ENCODE data around the gene GLOD4.

The GLOD4 gene

DNA sequence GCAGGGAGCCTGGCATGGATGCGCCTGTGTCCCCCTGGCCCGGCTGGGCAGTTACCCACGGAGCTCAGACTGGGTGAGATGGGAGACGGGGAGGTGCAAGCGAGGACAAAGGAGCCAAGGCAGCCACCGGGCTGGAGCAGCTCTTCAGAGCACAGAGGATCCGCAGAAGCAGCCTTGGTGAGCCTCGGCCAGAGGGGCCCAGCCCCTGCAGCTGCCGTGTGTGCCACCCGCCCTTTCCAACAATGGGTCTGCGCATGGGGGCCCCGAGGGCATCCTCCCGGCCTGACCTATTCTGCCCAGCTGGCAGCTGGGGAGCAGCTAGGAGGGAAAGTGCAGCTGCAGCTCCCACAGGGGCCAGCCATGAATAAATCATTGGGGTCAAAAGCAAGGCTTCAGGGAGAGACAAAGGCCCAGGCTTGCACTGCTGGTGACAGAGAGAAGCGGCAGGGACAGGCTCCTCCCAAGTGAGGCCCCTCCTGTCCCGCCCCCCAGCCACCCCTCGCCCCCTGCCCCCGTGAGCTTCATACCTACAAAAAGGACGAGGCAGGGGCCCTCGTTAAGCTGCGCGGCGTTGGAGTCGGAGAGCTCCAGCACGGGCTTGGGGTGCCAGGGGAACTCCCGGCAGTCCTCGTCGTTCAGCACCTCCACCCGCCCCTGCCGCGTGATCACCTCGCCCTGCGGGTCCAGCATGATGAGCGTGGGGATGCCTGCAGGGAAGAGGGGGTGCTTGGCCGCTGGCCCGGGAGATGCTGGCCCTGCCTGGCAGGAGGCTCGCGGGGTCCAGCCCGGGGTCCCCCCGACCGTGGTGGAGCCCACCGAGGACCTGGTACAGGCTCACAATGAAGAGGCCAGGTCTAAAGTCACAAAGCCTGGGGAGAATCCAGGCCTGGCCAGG is 22.7 kb upstream of the GLOD4 start:
- TF ChIP-seq, protein P1, sequence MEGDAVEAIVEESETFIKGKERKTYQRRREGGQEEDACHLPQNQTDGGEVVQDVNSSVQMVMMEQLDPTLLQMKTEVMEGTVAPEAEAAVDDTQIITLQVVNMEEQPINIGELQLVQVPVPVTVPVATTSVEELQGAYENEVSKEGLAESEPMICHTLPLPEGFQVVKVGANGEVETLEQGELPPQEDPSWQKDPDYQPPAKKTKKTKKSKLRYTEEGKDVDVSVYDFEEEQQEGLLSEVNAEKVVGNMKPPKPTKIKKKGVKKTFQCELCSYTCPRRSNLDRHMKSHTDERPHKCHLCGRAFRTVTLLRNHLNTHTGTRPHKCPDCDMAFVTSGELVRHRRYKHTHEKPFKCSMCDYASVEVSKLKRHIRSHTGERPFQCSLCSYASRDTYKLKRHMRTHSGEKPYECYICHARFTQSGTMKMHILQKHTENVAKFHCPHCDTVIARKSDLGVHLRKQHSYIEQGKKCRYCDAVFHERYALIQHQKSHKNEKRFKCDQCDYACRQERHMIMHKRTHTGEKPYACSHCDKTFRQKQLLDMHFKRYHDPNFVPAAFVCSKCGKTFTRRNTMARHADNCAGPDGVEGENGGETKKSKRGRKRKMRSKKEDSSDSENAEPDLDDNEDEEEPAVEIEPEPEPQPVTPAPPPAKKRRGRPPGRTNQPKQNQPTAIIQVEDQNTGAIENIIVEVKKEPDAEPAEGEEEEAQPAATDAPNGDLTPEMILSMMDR (IDR thresholded peaks at IDR 0.05; ENCODE audit: low read length): no peak
- no peak for TF ChIP-seq EZH2 (IDR thresholded peaks at IDR 0.05; ENCODE audit: borderline replicate concordance, low read length)
- no peak overlapping the region for H3K9ac ChIP-seq (ENCODE audit: low read length)
- H3K4me3 ChIP-seq (ENCODE audit: low read depth, low read length, poor library complexity, severe bottlenecking): no peak overlapping the region
- H3K9me3 ChIP-seq (ENCODE audit: low read length): no peaks in the 10 kb centered on the region
- H2AFZ ChIP-seq (ENCODE audit: low read length): no peak overlapping the region
- H3K27me3 ChIP-seq (ENCODE audit: insufficient read depth, low read length): peaks cover 4% of the 10 kb centered on the region; the same call in 1 of the 2 replicates
- H3K36me3 ChIP-seq (ENCODE audit: insufficient read depth, low read length): no peaks in the 10 kb centered on the region
- no peaks in the 10 kb centered on the region for H4K20me1 ChIP-seq (ENCODE audit: insufficient read depth, low read length)
- H3K79me2 ChIP-seq (ENCODE audit: insufficient read depth, low read length): no peaks in the 10 kb centered on the region
- no peak overlapping the region for H3K27ac ChIP-seq (ENCODE audit: low read depth, low read length, poor library complexity, severe bottlenecking)
- no peak overlapping the region for H3K4me2 ChIP-seq (ENCODE audit: low read length)
- H3F3A ChIP-seq (ENCODE audit: insufficient read depth, low read length): no peaks in the 10 kb centered on the region
- peaks cover 7% of the 10 kb centered on the region for H3K4me1 ChIP-seq (ENCODE audit: insufficient read depth, low read length, severe bottlenecking)
- H3K9me2 ChIP-seq (ENCODE audit: low read depth, low read length): no peaks in the 10 kb centered on the region

DNA sequence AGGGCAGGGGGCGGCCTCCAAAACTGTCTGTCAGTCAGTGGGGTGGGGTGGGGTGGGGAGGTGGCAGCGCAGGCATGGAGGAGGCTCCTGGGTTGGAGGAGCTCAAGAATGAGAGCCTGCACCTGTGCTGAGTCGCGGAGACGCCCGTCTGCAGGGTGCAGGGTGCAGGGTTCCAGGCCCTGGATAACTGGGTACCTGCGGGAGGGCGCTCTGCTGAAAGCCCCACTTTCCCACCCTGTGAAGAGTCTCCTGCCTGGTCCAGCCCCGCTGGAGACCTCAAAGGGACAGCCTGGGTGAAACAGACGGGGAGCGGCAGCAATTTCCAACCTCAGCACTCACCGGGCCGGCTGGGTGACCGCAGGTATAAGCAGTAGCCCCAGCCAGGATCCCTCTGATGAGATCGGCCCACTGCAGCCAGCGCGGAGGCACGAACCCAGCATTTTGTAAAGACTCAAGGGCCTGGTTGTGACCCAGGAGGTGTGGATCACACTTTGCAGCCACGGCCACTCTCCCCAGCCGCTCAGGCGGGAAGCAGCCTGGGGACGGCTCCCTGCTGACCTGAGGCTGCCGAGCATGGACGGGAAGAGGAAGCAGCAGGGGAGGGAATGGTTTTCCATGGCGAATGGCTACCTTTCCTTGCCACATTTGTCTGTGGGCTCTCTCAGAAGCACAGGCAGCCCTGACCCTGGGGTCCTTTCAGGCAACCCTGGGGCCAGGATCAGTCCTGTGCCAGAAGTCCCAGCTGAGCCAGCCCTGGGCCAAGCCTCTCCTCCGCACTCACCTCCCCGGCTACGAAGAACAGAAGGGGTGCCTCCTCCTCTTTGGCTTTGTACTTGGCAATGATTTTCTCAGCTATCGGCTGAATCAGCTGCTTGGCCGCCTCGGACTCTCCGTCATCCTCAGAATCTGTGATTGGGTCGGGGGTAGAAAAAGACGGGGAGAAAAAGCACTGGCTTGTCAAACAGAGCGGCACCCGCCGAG is 21.1 kb upstream of the GLOD4 start:
- peaks cover 7% of the 10 kb centered on the region for H3K4me1 ChIP-seq (ENCODE audit: insufficient read depth, low read length, severe bottlenecking)
- no peak overlapping the region for H3K27ac ChIP-seq (ENCODE audit: low read depth, low read length, poor library complexity, severe bottlenecking)
- no peak for TF ChIP-seq EZH2 (IDR thresholded peaks at IDR 0.05; ENCODE audit: borderline replicate concordance, low read length)
- TF ChIP-seq, protein P1 (IDR thresholded peaks at IDR 0.05; ENCODE audit: low read length): no peak
- no peaks in the 10 kb centered on the region for H4K20me1 ChIP-seq (ENCODE audit: insufficient read depth, low read length)
- no peak overlapping the region for H3K4me2 ChIP-seq (ENCODE audit: low read length)
- peaks cover 4% of the 10 kb centered on the region; the same call in 1 of the 2 replicates for H3K27me3 ChIP-seq (ENCODE audit: insufficient read depth, low read length)
- no peaks in the 10 kb centered on the region for H3F3A ChIP-seq (ENCODE audit: insufficient read depth, low read length)
- no peaks in the 10 kb centered on the region for H3K9me2 ChIP-seq (ENCODE audit: low read depth, low read length)
- no peak overlapping the region for H2AFZ ChIP-seq (ENCODE audit: low read length)
- no peak overlapping the region for H3K4me3 ChIP-seq (ENCODE audit: low read depth, low read length, poor library complexity, severe bottlenecking)
- H3K79me2 ChIP-seq (ENCODE audit: insufficient read depth, low read length): no peaks in the 10 kb centered on the region
- H3K9me3 ChIP-seq (ENCODE audit: low read length): no peaks in the 10 kb centered on the region
- H3K36me3 ChIP-seq (ENCODE audit: insufficient read depth, low read length): no peaks in the 10 kb centered on the region
- H3K9ac ChIP-seq (ENCODE audit: low read length): no peak overlapping the region

DNA sequence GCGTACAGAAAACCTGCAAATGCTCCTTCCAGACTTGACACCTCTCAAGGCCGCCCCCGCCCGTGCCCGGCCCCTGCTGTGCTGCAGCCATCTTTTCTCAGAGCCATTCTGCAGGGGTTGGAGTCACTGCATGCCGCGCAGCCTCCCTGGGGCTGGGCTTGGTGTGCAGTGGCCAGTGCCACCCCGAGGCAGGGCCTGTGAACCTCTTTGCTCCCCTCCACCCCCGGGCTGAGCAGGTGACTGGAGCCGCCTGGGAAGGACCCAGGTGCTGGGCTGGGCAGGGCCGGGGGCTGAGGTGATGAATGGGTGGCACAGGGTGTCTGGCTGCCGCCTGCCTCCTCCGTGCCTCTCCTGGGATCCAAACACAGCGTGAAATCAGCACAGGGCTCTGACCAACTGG is 20.4 kb upstream of the GLOD4 start:
- no peaks in the 10 kb centered on the region; the same call in 1 of the 2 replicates for H3K27me3 ChIP-seq (ENCODE audit: insufficient read depth, low read length)
- peaks cover 7% of the 10 kb centered on the region for H3K4me1 ChIP-seq (ENCODE audit: insufficient read depth, low read length, severe bottlenecking)
- no peak overlapping the region for H3K27ac ChIP-seq (ENCODE audit: low read depth, low read length, poor library complexity, severe bottlenecking)
- no peaks in the 10 kb centered on the region for H3K36me3 ChIP-seq (ENCODE audit: insufficient read depth, low read length)
- TF ChIP-seq, protein P1 (IDR thresholded peaks at IDR 0.05; ENCODE audit: low read length): no peak
- TF ChIP-seq EZH2 (IDR thresholded peaks at IDR 0.05; ENCODE audit: borderline replicate concordance, low read length): no peak
- H4K20me1 ChIP-seq (ENCODE audit: insufficient read depth, low read length): no peaks in the 10 kb centered on the region
- H3K9me3 ChIP-seq (ENCODE audit: low read length): no peaks in the 10 kb centered on the region
- H3F3A ChIP-seq (ENCODE audit: insufficient read depth, low read length): no peaks in the 10 kb centered on the region
- H3K9ac ChIP-seq (ENCODE audit: low read length): no peak overlapping the region
- H2AFZ ChIP-seq (ENCODE audit: low read length): no peak overlapping the region
- no peak overlapping the region for H3K4me2 ChIP-seq (ENCODE audit: low read length)
- H3K4me3 ChIP-seq (ENCODE audit: low read depth, low read length, poor library complexity, severe bottlenecking): no peak overlapping the region
- H3K9me2 ChIP-seq (ENCODE audit: low read depth, low read length): no peaks in the 10 kb centered on the region
- H3K79me2 ChIP-seq (ENCODE audit: insufficient read depth, low read length): no peaks in the 10 kb centered on the region

Measured in OCI-LY1 (cell line).